Measurements from ENCODE around the gene TMLHE. TPM values are rescaled to one million over a fixed set of nuclear protein-coding genes. Genes with fewer than 3 reads are reported as not detected.

TMLHE gene
- total and polyA plus RNA-seq, 2 experiments from 2014 or later, result 9.6 to 10.1 TPM

DNA sequence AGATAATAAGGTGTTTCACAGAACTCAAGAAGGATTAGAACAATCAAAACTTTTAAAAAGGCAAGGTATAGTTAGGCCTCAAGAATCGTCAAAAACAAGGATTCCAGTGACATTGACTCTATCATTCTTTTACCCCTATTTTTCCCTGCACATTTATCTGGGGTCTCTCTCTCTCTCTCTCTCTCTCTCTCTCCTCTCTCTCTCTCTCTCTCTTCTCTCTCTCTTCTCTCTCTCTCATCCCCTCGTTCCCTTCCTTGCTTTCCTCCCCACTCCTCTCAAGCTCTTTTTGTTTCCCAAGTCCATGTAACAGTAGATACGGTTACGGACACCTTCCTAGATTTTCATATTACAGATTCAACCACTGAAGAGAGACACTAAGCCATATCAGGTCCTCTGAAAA lies 3.2 kb upstream of the TMLHE start:
- Mint-ChIP-seq H3K4me3 (no peak overlapping the region), H3K4me1 (peaks cover 3% of the 10 kb centered on the region), H3K9me3 (no peaks in the 10 kb centered on the region), H3K36me3 (ENCODE audit: low read depth) (no peaks in the 10 kb centered on the region), H3K27ac (no peak overlapping the region), H3K27me3 (ENCODE audit: insufficient read depth, low read depth, poor library complexity) (peaks cover 1% of the 10 kb centered on the region)
- DNase-seq (ENCODE audit: low spot score) (no peak), ATAC-seq (no peak)
- TF ChIP-seq STAT1 (IDR thresholded peaks at IDR 0.05; ENCODE audit: unreplicated experiment) (no peak), NANOG (IDR thresholded peaks at IDR 0.05; ENCODE audit: borderline replicate concordance) (no peak), EZH2 (IDR thresholded peaks at IDR 0.05; ENCODE audit: low read depth, unreplicated experiment) (no peak), EZH2phosphoT487 (IDR thresholded peaks at IDR 0.05; ENCODE audit: unreplicated experiment) (no peak), ETS1 (IDR thresholded peaks at IDR 0.05) (no peak), JUNB (IDR thresholded peaks at IDR 0.05; ENCODE audit: unreplicated experiment) (no peak), ZNF114 (CRISPR knock-in tag; IDR thresholded peaks at IDR 0.05) (no peak), ZNF331 (CRISPR knock-in tag; IDR thresholded peaks at IDR 0.05; ENCODE audit: low read depth) (no peak), POLR2AphosphoS5 (IDR thresholded peaks at IDR 0.05; ENCODE audit: low read depth) (no peak), CREB1 (CRISPR knock-in tag; IDR thresholded peaks at IDR 0.05; ENCODE audit: low read depth) (no peak), REST (IDR thresholded peaks at IDR 0.05; ENCODE audit: unreplicated experiment) (no peak), CTCF (conservative IDR thresholded peaks at IDR 0.05; ENCODE audit: low read depth in 2 of 2) (no peak)
- TF ChIP-seq, protein P1, sequence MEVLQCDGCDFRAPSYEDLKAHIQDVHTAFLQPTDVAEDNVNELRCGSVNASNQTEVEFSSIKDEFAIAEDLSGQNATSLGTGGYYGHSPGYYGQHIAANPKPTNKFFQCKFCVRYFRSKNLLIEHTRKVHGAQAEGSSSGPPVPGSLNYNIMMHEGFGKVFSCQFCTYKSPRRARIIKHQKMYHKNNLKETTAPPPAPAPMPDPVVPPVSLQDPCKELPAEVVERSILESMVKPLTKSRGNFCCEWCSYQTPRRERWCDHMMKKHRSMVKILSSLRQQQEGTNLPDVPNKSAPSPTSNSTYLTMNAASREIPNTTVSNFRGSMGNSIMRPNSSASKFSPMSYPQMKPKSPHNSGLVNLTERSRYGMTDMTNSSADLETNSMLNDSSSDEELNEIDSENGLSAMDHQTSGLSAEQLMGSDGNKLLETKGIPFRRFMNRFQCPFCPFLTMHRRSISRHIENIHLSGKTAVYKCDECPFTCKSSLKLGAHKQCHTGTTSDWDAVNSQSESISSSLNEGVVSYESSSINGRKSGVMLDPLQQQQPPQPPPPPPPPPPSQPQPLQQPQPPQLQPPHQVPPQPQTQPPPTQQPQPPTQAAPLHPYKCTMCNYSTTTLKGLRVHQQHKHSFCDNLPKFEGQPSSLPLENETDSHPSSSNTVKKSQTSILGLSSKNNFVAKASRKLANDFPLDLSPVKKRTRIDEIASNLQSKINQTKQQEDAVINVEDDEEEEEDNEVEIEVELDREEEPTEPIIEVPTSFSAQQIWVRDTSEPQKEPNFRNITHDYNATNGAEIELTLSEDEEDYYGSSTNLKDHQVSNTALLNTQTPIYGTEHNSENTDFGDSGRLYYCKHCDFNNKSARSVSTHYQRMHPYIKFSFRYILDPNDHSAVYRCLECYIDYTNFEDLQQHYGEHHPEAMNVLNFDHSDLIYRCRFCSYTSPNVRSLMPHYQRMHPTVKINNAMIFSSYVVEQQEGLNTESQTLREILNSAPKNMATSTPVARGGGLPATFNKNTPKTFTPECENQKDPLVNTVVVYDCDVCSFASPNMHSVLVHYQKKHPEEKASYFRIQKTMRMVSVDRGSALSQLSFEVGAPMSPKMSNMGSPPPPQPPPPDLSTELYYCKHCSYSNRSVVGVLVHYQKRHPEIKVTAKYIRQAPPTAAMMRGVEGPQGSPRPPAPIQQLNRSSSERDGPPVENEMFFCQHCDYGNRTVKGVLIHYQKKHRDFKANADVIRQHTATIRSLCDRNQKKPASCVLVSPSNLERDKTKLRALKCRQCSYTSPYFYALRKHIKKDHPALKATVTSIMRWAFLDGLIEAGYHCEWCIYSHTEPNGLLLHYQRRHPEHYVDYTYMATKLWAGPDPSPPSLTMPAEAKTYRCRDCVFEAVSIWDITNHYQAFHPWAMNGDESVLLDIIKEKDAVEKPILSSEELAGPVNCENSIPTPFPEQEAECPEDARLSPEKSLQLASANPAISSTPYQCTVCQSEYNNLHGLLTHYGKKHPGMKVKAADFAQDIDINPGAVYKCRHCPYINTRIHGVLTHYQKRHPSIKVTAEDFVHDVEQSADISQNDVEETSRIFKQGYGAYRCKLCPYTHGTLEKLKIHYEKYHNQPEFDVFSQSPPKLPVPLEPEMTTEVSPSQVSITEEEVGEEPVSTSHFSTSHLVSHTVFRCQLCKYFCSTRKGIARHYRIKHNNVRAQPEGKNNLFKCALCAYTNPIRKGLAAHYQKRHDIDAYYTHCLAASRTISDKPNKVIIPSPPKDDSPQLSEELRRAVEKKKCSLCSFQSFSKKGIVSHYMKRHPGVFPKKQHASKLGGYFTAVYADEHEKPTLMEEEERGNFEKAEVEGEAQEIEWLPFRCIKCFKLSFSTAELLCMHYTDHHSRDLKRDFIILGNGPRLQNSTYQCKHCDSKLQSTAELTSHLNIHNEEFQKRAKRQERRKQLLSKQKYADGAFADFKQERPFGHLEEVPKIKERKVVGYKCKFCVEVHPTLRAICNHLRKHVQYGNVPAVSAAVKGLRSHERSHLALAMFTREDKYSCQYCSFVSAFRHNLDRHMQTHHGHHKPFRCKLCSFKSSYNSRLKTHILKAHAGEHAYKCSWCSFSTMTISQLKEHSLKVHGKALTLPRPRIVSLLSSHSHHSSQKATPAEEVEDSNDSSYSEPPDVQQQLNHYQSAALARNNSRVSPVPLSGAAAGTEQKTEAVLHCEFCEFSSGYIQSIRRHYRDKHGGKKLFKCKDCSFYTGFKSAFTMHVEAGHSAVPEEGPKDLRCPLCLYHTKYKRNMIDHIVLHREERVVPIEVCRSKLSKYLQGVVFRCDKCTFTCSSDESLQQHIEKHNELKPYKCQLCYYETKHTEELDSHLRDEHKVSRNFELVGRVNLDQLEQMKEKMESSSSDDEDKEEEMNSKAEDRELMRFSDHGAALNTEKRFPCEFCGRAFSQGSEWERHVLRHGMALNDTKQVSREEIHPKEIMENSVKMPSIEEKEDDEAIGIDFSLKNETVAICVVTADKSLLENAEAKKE (CRISPR knock-in tag; IDR thresholded peaks at IDR 0.05), result no peak
- H2AFZ ChIP-seq, result no peak overlapping the region
- H3F3A ChIP-seq (replicated peaks; ENCODE audit: low read depth), result no peaks in the 10 kb centered on the region
- H3K9me2 ChIP-seq (ENCODE audit: insufficient read depth), result no peaks in the 10 kb centered on the region
- no peak overlapping the region for H3K27ac ChIP-seq (ENCODE audit: low read depth)
- H3K79me2 ChIP-seq (replicated peaks; ENCODE audit: insufficient read depth), result peaks cover 3% of the 10 kb centered on the region; the same call in 1 of the 2 replicates
- H3K4me1 ChIP-seq (ENCODE audit: insufficient read depth), result peaks cover 9% of the 10 kb centered on the region; the same call in 1 of the 2 replicates
- H3K4me2 ChIP-seq, result no peak overlapping the region
- no peaks in the 10 kb centered on the region for H3K36me3 ChIP-seq (ENCODE audit: insufficient read depth)
- no peaks in the 10 kb centered on the region for H3K27me3 ChIP-seq (ENCODE audit: insufficient read depth)
- no peaks in the 10 kb centered on the region for H4K20me1 ChIP-seq (replicated peaks; ENCODE audit: insufficient read depth)
- H3K4me3 ChIP-seq, result no peak overlapping the region

All from GM23338 (cell line).